Left lung (tissue), 10 donors: ENCODE data around the gene MPZL1. TPM values are rescaled to one million over a fixed set of nuclear protein-coding genes. Genes with fewer than 3 reads are reported as not detected.

ENCODE experiments used
- ATAC-seq: fragments of 200-7000 bp; cut with Tn5 transposase; one replicate; pipeline ENCODE4 v1.9.1; 2020; ENCODE audit warnings: moderate library complexity
- DNase-seq, 4 donors: peaks; one replicate each; pipeline ENCODE4 v3.0.0-alpha.2; 2013 to 2020
- H3K27ac ChIP-seq, 2 donors: fragments of 200-600 bp; sonication (generic) in 1 of 2; one replicate each; pipeline versions ENCODE4 v1.5.0 to v1.8.0; 2020 to 2021
- H3K27me3 ChIP-seq, 2 donors: fragments of 200-600 bp; sonication (generic) in 1 of 2; one replicate each; pipeline versions ENCODE4 v1.5.0 to v1.8.0; 2020 to 2021
- H3K36me3 ChIP-seq, 2 donors: fragments of 200-600 bp; sonication (generic) in 1 of 2; one replicate each; pipeline versions ENCODE4 v1.5.0 to v1.8.0; 2020 to 2021
- H3K4me1 ChIP-seq, 2 donors: fragments of 200-600 bp; one replicate each; pipeline ENCODE4 v1.8.0; 2021
- H3K4me3 ChIP-seq, 2 donors: fragments of 200-600 bp; sonication (generic) in 1 of 2; one replicate each; pipeline versions ENCODE4 v1.5.0 to v1.8.0; 2020 to 2021; ENCODE audit warnings: mild to moderate bottlenecking in 1 of 2
- H3K9me3 ChIP-seq, 2 donors: fragments of 200-600 bp; sonication (generic) in 1 of 2; one replicate each; pipeline versions ENCODE4 v1.5.0 to v1.8.0; 2020 to 2021
- intact Hi-C, 2 donors: fragments of 100-400 bp; cut with DNase I; formaldehyde crosslinking; loops; one replicate each; pipeline versions ENCODE4 v1.11.2 to v1.14.2; 2022
- polyA plus RNA-seq, 6 donors: library from polyadenylated mRNA; unstranded; fragments of 120-200 nt; gene quantifications; one replicate each; pipeline ENCODE4 v1.2.1, GENCODE V29; 2013; ENCODE audit not compliant: insufficient read length in 6 of 6
- total RNA-seq, 2 donors: library from RNA; stranded (reverse); fragmentation: NEBNext Ultra II Directional; extraction: Animal tissue kit (Norgen Biotek cat#: 25700); gene quantifications; one replicate each; pipeline ENCODE4 v1.2.1, GENCODE V29; 2021
- TF ChIP-seq, protein P1 (sequence below), 2 donors: fragments of 200-600 bp; sonication (generic) in 1 of 2; IDR thresholded peaks; one replicate each; pipeline versions ENCODE4 v1.5.0 to v1.8.0; 2021; ENCODE audit warnings: antibody characterized with exemption in 2 of 2
- donor health status: DM: no; HTN: yes; CAD: no.
- donor health status: DM: no; HTN: no; CAD: no.

MPZL1 gene
- total and polyA plus RNA-seq, 8 donors = 110 to 148 (median 122) TPM

GRCh38 chr1:167711797-167712196 is 10.0 kb upstream of the MPZL1 start:
- H3K27me3 ChIP-seq = no peaks in the 10 kb centered on the region
- intact Hi-C loops = no loop called here
- no peak overlapping the region for H3K4me3 ChIP-seq
- H3K9me3 ChIP-seq = no peaks in the 10 kb centered on the region
- ATAC-seq (no peak), DNase-seq (no peak)
- no peak overlapping the region for H3K27ac ChIP-seq
- H3K36me3 ChIP-seq = no peaks in the 10 kb centered on the region
- peaks cover 0 to 21% of the 10 kb centered on the region in 2 donors for H3K4me1 ChIP-seq
- TF ChIP-seq, protein P1, sequence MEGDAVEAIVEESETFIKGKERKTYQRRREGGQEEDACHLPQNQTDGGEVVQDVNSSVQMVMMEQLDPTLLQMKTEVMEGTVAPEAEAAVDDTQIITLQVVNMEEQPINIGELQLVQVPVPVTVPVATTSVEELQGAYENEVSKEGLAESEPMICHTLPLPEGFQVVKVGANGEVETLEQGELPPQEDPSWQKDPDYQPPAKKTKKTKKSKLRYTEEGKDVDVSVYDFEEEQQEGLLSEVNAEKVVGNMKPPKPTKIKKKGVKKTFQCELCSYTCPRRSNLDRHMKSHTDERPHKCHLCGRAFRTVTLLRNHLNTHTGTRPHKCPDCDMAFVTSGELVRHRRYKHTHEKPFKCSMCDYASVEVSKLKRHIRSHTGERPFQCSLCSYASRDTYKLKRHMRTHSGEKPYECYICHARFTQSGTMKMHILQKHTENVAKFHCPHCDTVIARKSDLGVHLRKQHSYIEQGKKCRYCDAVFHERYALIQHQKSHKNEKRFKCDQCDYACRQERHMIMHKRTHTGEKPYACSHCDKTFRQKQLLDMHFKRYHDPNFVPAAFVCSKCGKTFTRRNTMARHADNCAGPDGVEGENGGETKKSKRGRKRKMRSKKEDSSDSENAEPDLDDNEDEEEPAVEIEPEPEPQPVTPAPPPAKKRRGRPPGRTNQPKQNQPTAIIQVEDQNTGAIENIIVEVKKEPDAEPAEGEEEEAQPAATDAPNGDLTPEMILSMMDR (IDR thresholded peaks at IDR 0.05) = no peak

- H3K36me3 ChIP-seq = no peaks in the 10 kb centered on the region
- peak overlapping the region in 1 of 2 donors; percentile 89 for H3K27ac ChIP-seq
- no peaks in the 10 kb centered on the region for H3K27me3 ChIP-seq
- intact Hi-C loops = no loop called here
- DNase-seq (peak in 2 of 4 donors; percentile 20 to 81), ATAC-seq (peak; percentile 5)
- peaks cover 0 to 25% of the 10 kb centered on the region in 2 donors for H3K4me1 ChIP-seq
- H3K4me3 ChIP-seq = peak overlapping the region; percentile 65 to 67
- TF ChIP-seq, protein P1 (IDR thresholded peaks at IDR 0.05) = no peak
- H3K9me3 ChIP-seq = no peaks in the 10 kb centered on the region
These were observed 8.3 kb upstream of the MPZL1 start for GRCh38 chr1:167713330-167714081.

- peaks cover 0 to 25% of the 10 kb centered on the region in 2 donors for H3K4me1 ChIP-seq
- H3K4me3 ChIP-seq = peak overlapping the region; percentile 65 to 67
- H3K27me3 ChIP-seq = no peaks in the 10 kb centered on the region
- no peaks in the 10 kb centered on the region for H3K9me3 ChIP-seq
- intact Hi-C loops = no loop called here
- H3K36me3 ChIP-seq = no peaks in the 10 kb centered on the region
- DNase-seq (peak in 2 of 4 donors; percentile 85 to 96), ATAC-seq (peak; percentile 87)
- peak overlapping the region; percentile 87 to 89 for H3K27ac ChIP-seq
- TF ChIP-seq, protein P1 (IDR thresholded peaks at IDR 0.05) = no peak
These were observed 7.7 kb upstream of the MPZL1 start for GRCh38 chr1:167714098-167714438.

DNA sequence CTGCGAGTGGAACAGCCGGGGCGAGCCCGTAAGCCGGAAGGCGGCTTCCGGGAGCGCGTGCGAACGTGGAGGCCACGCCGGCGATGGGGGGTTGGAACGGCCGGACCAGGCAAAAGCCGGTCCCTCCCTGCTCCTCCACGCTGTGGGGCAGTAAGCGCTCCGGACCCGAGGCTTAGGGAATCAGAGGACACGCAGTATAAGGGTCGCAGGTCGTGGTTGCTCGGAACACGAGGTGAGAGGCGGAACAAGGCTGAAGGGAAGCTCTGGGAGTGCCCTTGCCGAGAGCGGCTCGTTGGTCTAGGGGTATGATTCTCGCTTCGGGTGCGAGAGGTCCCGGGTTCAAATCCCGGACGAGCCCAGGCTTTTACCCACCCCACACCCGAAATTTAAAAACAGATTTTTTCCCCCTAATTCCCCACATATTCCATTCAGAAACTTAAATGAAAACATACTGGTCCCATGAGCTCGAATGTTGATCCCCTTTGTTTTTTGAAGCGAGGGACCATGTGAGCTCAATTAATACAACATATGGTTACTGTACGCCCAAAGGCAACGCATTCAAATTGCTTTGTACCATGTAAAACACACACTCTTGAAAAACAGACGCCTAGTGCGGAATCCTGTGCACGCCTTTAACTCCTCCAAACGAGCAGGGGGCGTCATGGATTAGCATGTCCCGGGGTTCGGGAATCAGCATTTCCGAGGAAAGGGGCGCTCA is 7.2 kb upstream of the MPZL1 start:
- TF ChIP-seq, protein P1 (IDR thresholded peaks at IDR 0.05) = no peak

More for the DNA sequence above, 7.2 kb upstream of the MPZL1 start:
- Histone ChIP-seq H3K4me3 (peak overlapping the region; percentile 65 to 67), H3K27ac (peak overlapping the region; percentile 87 to 89), H3K36me3 (no peaks in the 10 kb centered on the region), H3K9me3 (no peaks in the 10 kb centered on the region), H3K4me1 (peaks cover 0 to 28% of the 10 kb centered on the region in 2 donors), H3K27me3 (no peaks in the 10 kb centered on the region)
- intact Hi-C loops = loop anchor here in 1 of 2 donors (5.0 kb wide), 1 partner anchor 83 kb away; no protein-coding TSS in a partner anchor
- peak; percentile 74 for ATAC-seq
- DNase-seq = peak in 3 of 4 donors; percentile 91
